GM18517 (cell line): ENCODE measurements around the gene ZXDC.

Experiments used
- ATAC-seq: cut with Tn5 transposase; IDR thresholded peaks from one replicate; pipeline ENCODE4 v1.9.1; 2021; ENCODE audit warnings: mild to moderate bottlenecking, moderate library complexity; ENCODE audit not compliant: unreplicated experiment

The ZXDC gene

DNA sequence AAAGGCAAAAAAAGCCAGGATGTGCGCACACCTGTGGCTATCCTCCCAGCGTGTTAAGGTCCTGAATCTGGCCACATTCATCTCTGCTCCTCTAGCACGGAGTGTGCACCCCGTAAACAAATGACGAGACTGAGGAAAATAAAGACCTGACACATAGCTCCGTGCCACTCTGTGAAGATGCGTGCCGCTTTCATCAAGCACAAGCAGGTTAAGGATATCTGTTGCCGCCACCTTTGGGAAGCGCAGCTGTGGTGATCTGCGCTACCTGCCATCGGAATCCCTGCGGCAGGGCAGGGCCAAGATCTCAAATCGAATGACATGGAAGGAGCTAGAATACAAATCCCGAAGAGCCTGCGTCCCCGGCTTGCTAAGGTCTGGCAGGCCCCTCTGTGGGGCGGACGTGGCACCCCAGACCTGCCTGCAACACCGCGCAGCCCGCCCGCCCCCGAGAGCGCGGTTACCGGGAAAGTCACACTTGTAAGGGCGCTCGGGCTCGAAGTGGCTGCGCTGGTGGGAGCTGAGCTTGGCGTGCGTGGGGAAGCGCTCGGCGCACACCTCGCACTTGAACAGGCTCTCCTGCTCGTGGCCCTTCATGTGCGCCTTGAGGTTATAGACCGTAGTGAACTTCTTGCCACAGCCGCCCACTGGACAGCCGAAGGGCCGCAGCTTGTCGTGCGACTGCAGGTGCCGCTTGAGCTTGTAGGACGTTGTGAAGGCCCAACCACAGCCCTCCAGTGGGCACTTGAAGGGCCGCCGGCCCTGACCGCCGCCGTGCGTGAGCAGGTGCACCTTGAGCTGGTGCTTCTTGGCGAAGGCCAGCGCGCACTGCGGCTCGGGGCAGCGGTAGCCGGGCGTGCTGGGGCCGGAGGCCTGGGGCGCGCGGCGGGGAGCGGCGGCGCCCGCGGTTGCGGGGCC, 936 bp downstream of the ZXDC start:
- peak; percentile 27 for ATAC-seq

DNA sequence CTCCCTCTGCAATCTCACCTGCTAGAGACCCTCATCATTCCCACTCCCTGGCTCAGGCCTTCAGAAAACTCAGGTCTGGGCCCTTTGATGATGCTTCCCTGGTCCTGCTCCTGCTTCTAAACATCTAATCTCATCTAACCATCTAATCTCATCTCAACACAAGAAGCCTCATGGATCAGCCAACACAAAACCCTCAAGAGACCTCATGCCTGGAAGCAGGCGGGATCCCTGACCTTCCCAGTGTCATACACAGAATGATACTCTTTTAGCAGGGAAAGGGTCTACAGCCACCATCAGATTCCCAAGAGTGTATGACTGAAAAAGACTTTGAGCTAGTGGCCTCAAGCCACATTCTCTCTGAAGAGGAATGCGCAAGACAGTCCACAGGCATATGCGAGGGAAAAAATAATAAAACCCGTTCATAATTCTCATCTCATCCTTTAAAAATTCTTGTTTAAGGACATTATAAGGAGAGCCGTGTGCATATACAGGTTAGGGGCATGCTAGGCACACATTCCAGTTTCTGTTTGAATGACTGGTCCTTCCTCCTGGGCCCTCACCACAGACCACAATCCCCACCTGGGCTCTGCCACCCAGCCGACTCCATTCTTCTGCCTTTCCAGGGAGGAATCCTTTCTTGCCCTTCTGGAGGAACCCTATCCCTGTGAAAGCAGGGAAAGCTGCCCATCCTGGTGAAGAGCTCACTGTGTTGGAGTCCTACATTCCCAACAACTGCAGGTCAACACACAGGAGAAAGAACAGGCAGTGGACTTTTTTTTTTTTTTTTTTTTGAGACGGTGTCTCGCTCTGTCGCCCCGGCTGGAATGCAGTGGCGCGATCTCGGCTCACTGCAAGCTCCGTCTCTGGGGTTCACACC, 2.2 kb downstream of the ZXDC start:
- ATAC-seq, result no peak

DNA sequence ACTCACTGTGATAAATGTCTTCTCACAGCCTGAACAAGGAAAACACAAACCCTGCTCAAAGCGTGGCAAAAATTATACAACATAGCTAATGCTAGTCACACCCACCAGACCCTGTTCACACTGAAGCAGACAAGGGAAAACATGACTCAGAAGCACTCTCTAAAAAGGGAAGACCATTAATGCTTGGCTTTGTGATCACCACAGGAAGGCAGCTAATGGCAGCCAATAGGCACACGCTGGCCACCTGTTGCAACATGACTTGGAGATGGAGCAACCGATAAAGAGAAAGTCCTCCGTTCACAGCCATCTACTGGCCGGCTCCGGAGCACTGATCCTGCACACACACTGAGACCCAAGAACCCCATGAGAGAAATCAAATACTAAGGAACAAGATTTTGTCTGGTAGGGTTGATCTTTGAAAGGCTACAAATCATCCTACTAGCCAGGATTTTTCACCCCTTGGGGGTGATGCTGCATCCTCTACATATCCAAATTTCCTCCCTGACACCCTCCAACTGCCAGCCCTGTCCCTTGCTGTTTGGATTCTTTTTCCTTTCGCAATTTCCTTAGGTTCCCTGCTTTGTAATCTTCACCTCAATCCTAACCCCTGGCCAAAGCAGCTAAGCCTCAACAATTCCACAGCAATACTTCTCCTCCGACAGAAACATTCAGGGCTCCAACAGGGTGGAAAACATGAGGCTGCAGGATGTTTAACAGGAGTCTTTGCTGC, 3.2 kb downstream of the ZXDC start:
- ATAC-seq, result no peak

DNA sequence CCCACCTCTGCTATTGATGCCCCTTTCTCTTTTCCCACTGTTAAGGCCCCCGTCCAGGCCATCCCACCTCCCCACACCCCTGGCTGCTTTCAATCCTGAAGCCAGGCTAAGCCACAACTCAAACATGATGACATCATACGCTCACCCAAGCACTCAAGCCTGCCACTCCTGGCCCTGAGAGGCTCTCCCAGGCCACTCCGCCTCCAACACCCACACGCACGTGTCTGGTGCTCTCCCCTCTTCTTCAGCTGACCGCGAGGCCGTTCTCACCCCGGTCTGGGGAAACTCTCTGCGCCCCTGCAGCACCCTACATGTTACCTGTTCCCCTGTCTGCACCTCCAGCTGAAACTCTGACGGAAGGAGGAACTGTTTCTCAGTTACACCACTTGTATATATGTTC, 6.2 kb downstream of the ZXDC start:
- no peak for ATAC-seq

DNA sequence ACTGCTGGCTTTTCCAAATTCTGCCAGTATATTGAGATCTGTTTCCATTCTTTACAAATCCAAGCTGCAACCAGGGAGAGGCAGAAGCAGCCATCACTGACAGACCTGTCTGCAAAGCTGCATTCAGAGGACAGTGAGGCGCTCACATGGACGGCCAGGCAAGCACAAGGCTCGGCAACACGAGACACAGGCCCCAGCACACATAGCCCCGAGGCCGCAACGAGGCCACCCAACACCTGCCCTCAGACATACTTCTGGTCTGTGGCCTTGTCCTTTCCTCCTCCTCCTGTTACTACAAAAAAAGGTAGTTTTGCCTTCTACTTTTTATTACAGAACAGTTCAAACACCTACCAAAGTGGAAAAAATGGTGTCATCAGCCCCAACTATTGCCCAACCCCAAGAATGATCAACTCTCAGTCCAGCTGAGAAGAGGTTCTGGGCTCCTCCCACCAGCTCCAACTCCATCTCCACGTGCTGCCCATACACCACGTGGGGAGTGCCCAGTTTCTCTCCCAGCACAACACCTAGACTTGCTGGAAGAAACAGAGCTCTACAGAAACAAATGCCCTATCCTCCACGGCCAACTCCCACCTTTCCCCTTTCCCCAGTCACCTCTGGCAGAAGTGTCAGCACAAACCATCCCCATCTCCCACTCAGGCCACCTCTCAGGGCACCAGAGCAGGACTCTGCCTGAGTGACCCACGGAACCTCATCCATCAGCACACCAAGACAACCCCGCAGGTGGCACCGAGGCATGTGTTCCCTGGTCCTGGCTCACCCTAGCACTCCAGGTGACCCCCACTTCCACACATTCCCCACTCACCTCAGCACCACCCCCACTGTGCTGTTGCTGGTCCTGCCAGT, 7.4 kb downstream of the ZXDC start:
- ATAC-seq, result no peak

DNA sequence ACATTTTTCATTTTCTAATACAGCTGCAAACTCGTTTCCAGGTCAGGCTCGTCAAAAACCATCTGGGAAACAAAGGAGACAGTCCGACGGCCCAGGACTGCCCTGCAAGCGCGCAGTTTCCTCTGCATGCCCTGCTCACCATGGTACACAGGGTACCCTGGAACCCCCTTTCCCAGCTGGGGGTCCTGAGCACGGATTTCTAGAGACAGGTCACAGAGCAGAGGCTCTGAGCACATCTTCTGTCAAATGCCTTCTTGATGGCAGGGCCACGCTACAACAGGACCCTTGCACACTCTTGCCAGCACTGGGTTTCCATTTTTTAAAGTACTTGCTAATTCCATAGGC, 8.1 kb downstream of the ZXDC start:
- ATAC-seq, result no peak

DNA sequence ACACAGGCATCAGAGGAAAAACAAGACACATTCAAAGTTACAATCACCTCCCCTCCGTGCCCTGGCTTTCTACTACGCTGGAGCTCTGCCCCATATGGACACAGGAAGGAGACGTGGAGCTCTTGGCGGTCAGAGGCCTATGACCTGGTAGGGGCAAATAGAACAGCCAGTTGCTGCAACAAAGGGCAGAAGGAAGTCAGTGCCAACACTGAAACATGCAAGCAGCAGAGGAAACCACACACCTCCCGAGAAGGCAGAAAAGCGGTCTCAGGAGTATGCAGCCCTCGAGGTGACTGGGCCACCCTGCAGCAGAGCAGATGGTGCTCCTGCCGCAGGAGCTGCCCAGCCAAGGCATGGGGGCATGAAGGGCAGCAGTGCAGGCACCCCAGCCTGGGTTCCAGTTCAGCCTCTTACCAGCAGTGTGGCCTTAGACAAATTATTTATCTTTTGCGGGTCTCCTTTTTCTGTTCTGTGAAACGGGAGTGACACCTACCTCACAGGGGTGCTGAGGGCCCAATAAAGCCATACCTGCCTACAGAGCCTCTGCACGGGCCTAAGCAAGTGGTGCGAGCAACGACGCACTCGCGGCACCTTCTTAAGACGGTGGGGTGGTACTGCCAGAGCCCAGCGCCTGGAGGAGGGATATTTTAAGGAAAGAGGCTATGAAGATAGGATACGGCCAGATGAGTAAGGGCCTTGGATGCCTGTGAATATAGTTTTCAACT, 8.6 kb downstream of the ZXDC start:
- ATAC-seq, result no peak

DNA sequence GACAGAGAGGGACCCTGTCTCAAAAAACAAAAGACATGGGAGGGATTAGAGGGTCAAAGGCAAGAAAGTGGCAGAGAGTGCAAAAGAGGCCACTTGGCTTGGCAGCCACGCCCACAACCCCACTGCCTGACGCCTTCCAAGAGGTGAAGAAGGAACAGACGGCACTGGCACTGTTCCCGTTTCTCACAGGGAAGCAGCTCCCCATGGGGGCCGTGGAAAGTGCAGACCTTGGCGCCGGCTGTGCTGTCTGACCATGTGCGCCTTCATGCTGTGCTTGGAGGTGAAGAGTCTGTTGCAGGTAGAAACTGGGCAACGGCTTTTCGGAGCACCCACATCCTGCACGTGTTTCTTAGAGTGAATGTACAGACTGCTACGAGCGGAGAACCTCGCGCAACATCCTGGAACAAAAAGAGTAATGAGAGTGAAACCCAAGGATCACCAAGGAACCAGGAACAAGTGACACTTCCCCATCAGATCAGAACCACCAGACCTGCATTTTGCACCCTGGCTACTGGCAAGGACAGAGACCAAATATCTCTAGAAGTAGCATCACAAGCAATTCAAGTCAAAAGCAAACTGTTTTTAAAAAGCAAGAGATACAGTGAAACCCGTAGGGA, 9.7 kb downstream of the ZXDC start:
- ATAC-seq, result no peak

DNA sequence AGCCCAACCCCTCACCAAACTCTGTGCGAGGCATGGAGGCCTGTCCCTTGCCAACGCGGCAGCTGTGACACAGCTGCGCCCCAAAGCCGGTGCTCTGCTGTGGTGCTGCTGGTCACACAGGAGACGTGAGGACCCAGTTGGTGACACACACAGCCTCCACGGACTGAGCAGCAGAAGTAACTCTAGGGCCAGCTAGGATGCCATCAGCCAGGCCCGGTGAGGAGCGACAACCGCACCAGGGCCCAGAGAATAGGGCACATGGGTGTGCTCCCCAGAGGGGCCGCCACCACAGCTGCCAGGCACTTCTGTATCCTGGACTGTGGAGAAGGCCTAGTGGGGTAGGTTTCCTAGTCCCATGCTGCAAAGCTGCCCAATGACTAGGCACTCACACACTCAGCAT, 10.7 kb downstream of the ZXDC start:
- ATAC-seq, result no peak

DNA sequence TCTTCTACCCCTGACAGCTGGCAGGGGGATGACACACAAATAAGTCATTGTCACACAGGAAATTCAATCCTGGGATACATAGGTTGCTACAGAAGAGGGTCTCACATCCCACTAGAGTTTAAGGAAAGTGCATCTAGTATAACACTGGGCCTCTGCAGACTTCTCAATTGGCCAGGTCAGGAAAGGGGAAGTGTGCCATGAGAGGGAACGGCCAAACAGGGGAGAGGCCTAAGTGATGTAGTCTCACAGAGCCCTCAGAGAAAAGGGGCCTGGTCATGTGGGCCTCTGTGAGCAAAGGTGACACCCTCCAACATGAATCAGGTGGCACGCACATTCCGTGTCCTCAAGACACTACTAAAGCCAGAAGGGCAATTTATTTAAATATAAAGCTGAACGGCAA, 11.2 kb downstream of the ZXDC start:
- ATAC-seq, result no peak

DNA sequence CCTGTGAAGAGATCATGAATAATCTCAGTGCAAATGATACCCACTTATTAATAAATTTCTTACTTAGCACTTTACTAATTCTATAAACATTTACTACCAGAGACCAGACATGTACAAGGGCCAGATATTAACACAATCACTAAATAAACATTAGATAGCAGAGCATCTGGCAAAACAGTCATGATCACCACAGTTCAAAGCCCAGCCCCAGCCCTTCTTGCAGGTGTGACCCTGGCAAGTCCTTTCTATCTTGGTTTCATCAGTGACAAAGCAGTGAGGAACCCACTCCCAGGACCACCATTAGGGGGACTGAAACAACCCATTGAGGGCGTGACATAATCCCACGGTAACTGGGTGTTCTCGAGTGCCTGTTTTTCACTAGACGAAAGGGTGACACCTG, 11.6 kb downstream of the ZXDC start:
- ATAC-seq, result no peak

DNA sequence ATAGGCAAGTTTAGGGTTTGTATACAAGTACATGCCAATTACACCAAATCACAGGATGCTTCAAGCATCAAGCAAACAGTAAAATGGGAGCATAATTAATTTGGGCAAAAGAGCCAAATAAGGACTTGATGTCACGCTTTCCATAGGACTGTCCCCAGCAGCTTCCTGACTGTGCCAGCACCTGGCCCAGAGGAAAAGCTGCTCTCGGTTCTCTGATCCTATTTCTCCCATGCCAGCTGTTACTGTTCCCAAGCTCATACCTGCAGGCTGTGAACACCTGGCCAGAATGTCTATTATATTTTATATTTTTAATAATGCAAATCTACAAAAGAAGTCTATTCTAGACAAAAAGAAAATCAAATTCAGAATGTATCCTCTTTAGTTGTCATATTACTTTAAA, 12.2 kb downstream of the ZXDC start:
- ATAC-seq, result no peak

DNA sequence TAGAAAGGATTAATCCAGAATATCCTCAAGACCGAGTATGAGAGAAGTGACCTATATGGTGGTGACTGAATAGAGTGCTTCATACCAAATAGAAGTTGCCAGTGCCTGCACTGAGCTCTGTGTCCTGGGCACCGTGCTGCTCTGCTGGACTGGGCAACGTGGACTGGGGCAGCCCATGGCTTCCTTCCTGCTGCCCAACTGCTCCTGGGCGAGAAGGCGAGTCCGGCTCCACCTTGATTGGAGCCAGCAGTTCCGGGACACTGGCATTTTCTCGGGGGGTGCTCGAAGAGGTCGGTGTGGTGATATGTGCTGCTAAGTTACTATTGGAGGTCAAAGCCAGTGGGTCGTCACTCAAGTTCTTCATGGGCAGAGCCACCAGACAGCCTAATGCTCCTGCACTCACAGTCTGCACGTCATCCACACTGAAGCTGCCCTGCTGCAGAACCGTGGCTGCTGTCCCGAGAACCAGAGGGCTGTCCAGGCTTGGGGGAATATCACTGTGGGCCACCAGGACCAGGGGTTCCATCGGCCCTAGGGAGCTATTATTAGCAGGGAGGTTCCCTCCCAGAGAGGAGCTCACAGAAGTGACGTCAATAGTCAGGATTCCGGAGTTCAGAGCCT, 14.1 kb downstream of the ZXDC start:
- ATAC-seq, result no peak

DNA sequence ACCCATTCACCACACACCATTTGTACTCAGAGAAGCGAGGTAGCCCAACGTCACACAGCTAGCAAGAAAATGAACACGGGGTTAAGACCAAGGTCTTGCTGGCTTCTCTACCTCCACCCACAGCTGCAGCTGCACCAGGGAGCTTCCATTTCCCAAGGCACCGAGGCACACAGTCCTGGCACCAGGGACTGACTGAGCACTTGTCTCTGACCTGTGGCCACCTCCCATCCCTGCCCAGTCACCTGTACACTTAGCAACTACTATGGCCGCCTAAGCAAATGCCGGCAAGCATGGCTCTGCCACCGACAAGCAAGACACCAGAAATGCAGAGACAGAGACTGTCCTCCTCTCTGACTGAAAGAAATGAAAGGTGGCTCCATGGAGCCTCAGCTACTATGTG, 15.3 kb downstream of the ZXDC start:
- no peak for ATAC-seq

DNA sequence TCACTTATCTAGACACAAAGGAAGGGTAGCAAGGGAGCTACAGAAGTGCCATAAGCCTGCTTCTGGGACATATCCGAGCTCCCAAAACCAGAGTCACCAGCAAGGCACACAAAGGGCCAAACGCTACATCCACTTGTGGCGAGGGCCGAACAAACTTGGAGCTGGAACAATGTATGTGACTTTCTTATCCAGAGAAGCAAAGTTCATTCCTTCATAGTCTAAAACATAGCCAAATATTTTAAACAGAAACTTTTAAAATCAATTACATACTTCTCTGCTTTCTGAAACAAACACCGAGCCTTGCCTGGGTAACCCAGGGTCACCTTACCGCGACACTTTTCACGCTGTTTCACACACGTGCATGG, 15.9 kb downstream of the ZXDC start:
- no peak for ATAC-seq

DNA sequence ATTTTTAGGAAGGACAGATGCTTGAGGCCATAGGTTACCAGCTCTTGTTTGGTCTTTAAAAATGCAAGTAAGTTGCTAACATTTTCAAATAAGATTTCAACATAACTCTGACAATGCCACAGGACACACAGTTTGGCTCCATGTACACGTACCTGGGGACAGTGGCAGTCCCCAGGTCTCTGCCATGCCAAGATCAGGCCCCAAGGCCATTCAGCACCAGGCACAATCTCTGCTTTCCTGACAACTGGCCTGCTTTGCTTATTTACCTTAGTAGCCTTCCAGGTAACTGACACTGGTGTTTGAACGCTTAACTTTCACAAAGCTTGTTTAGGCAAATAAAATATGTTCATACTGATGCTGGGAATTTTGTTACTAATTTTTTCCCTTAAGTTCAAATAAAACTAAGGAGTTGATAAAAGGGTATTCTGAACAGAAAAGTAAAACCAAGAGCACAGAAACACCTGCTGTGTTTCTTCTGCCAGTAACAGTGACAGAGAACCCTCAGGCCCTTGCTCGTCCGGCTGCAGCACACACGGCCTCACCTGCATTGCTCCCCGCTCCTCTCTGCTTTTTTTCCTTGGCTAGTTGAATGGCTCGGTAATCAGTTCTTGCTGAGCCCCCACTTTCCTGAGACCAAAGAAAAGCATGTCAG, 16.5 kb downstream of the ZXDC start:
- no peak for ATAC-seq

DNA sequence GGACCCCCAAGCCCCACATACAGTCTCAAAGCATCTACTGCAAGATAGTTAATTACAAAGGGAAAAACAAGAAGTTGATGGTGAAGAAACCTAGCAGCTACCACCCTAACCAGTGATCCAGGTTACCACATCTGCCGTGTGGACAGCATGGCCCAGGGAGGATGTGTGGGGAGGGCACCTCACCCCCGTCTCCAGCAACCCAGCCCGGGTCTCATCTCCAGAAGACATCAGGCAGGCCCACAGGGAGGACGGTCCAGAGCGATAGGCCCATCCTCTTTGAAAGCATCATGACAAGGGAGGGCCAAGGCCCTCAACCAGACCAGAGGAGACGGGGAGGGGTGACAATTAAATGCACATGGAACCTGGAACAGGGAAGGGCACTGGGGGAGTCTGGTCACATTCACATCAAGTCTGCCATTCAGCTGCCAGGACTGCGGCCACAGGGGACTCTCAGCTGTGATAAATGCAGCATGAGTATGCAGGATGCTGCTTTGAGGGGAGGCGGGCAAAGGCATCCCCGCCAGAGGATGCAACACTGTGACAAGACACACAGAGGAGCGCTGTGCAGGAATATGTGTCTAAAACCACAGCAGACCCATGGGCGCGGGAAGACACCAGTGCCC, 18.8 kb downstream of the ZXDC start:
- no peak for ATAC-seq

DNA sequence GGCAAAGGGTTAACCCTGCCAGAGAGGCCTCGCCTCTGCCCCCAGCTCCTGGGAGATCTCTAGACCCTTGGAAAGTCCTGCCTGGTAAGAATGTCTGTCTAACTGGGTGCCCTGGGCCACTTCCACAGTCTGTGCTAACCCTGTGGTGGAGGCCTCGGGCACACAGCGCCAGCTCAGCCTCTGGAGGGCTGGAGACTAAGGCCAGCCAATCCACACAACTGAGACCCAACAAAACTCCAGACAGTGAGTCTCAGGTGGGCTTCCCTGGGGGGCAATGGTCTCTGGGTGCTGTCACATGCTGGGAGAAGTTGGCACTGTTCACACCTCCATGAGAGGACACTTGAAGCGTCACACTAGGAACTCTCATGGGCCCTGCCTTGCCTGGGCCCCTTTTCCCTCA, 19.5 kb downstream of the ZXDC start:
- no peak for ATAC-seq
